Pancreas (tissue), 10 donors: ENCODE measurements around the gene CSE1L. TPM values are rescaled to one million over a fixed set of nuclear protein-coding genes. Genes with fewer than 3 reads are reported as not detected.
"Not testable (repeated sequence)": the region's sequence is repeated elsewhere in the genome, so short reads cannot be mapped to it uniquely, and the experiment has no call there.

Experiments
- ATAC-seq, 4 donors: fragments of 200-7000 bp; cut with Tn5 transposase; one replicate each; pipeline versions ENCODE4 v1.8.0 to v1.9.1; 2020; ENCODE audit warnings: mild to moderate bottlenecking in 4 of 4, moderate library complexity in 4 of 4
- DNase-seq, 6 donors: peaks; one replicate each; pipeline ENCODE4 v3.0.0-alpha.2; 2020
- FAIRE-seq: peaks from 2 replicates; lab custom pipeline; 2012; peaks lifted over from hg19 to GRCh38; lab: Jason Lieb, UNC
- H3K27ac ChIP-seq, 4 donors: fragments of 200-600 bp; sonication (generic); 1 replicate in 3 of 4; 2 replicates in 1 of 4; pipeline versions ENCODE4 v1.5.0 to v1.8.0; 2020
- H3K27me3 ChIP-seq, 4 donors: fragments of 200-600 bp; one replicate each; pipeline ENCODE4 v1.8.0; 2021
- H3K36me3 ChIP-seq, 3 donors: fragments of 200-600 bp; sonication (generic) in 1 of 3; one replicate each; pipeline versions ENCODE4 v1.5.0 to v1.8.0; 2020 to 2021
- H3K4me1 ChIP-seq, 3 donors: fragments of 200-600 bp; one replicate each; pipeline ENCODE4 v1.8.0; 2021
- H3K4me3 ChIP-seq, 4 donors: fragments of 200-600 bp; sonication (generic) in 2 of 4; one replicate each; pipeline versions ENCODE4 v1.5.0 to v1.8.0; 2020 to 2021
- H3K9me3 ChIP-seq, 4 donors: fragments of 200-600 bp; one replicate each; pipeline ENCODE4 v1.8.0; 2021
- WGBS, 2 donors: extraction: QIAGEN DNeasy Blood & Tissue Kit; methylation state at CpG; one replicate each; pipeline ENCODE4 v1.1.7; 2013; 5-methylcytosine and 5-hydroxymethylcytosine counted together
- intact Hi-C, 3 donors: fragments of 100-400 bp; cut with DNase I; formaldehyde crosslinking; loops; one replicate each; pipeline versions ENCODE4 v1.11.1 to v1.14.2; 2022
- polyA plus RNA-seq, 2 donors: library from polyadenylated mRNA; stranded (reverse); fragments of 200-250 nt; gene quantifications; one replicate each; pipeline ENCODE4 v1.2.3, GENCODE V29; 2013
- total RNA-seq, 6 donors: library from RNA; stranded (reverse); fragmentation: NEBNext Ultra II Directional in 4 of 6; extraction: Animal tissue kit (Norgen Biotek cat#: 25700) in 4 of 6; gene quantifications; one replicate each; pipeline versions ENCODE4 v1.2.1 to v1.2.4, GENCODE V29; 2021 to 2023
- TF ChIP-seq, protein P1 (sequence below), 4 donors: fragments of 200-600 bp; sonication (generic) in 3 of 4; IDR thresholded peaks; one replicate each; pipeline versions ENCODE4 v1.5.0 to v1.8.0; 2021; ENCODE audit warnings: antibody characterized with exemption in 4 of 4
- donor health status: healthy with polysubstance abuse.
- donor health status: DM: no; HTN: no; CAD: no; lungs with moderate emphysema.
- donor health status: DM: no; HTN: no; CAD: no.
- donor health status: control.
- donor health status: control.
- donor health status: Bipolar disorder and iron deficiency.
- donor health status: DM: yes; HTN: yes; CAD: no.
- donor health status: DM: no; HTN: no; CAD: no.
- donor health status: DM: no; HTN: no; CAD: no.
- donor health status: DM: yes; HTN: yes; CAD: no.

CSE1L gene
- total and polyA plus RNA-seq, 8 donors: 10.4 to 23.6 (median 17.7) TPM

- ATAC-seq (peak in 1 of 4 donors; percentile 5), DNase-seq (no peak), FAIRE-seq (no peak)
- Histone ChIP-seq H3K27me3 (no peaks in the 10 kb centered on the region), H3K4me3 (no peak overlapping the region), H3K36me3 (peaks cover 0 to 4% (median 0%) of the 10 kb centered on the region in 3 donors), H3K9me3 (no peaks in the 10 kb centered on the region), H3K4me1 (peaks cover 23 to 30% (median 29%) of the 10 kb centered on the region in 3 donors), H3K27ac (peak overlapping the region in 2 of 4 donors; percentile 11 to 17)
- intact Hi-C loops: no loop called here
- 80 to 82% methylated on average over 8 of the region's 8 CpGs for WGBS, 2 donors
- TF ChIP-seq, protein P1, sequence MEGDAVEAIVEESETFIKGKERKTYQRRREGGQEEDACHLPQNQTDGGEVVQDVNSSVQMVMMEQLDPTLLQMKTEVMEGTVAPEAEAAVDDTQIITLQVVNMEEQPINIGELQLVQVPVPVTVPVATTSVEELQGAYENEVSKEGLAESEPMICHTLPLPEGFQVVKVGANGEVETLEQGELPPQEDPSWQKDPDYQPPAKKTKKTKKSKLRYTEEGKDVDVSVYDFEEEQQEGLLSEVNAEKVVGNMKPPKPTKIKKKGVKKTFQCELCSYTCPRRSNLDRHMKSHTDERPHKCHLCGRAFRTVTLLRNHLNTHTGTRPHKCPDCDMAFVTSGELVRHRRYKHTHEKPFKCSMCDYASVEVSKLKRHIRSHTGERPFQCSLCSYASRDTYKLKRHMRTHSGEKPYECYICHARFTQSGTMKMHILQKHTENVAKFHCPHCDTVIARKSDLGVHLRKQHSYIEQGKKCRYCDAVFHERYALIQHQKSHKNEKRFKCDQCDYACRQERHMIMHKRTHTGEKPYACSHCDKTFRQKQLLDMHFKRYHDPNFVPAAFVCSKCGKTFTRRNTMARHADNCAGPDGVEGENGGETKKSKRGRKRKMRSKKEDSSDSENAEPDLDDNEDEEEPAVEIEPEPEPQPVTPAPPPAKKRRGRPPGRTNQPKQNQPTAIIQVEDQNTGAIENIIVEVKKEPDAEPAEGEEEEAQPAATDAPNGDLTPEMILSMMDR (IDR thresholded peaks at IDR 0.05): no peak
These were observed 39.6 kb upstream of the CSE1L start for GRCh38 chr20:49006446-49006980.

GRCh38 chr20:49009899-49010631 is 36.0 kb upstream of the CSE1L start:
- peak overlapping the region; percentile 23 to 76 (median 32) for H3K27ac ChIP-seq
- no peaks in the 10 kb centered on the region for H3K27me3 ChIP-seq
- peaks cover 23 to 30% (median 29%) of the 10 kb centered on the region in 3 donors for H3K4me1 ChIP-seq
- no peak overlapping the region for H3K4me3 ChIP-seq
- H3K9me3 ChIP-seq: no peaks in the 10 kb centered on the region
- no peak for ATAC-seq
- H3K36me3 ChIP-seq: peaks cover 0 to 17% (median 11%) of the 10 kb centered on the region in 3 donors
- 82 to 86% methylated on average over 12 of the region's 12 CpGs for WGBS, 2 donors
- intact Hi-C loops: no loop called here
- no peak for DNase-seq
- FAIRE-seq: no peak
- TF ChIP-seq, protein P1 (IDR thresholded peaks at IDR 0.05): no peak

GRCh38 chr20:49024220-49024619 is 21.9 kb upstream of the CSE1L start:
- no peak for ATAC-seq
- TF ChIP-seq, protein P1 (IDR thresholded peaks at IDR 0.05): no peak
- no peak for FAIRE-seq
- 95 to 97% methylated on average over 5 of the region's 5 CpGs for WGBS, 2 donors
- peaks cover 0 to 51% (median 22%) of the 10 kb centered on the region in 3 donors for H3K36me3 ChIP-seq
- no peaks in the 10 kb centered on the region for H3K9me3 ChIP-seq
- intact Hi-C loops: no loop called here
- no peaks in the 10 kb centered on the region for H3K4me1 ChIP-seq
- no peak for DNase-seq
- no peak overlapping the region for H3K4me3 ChIP-seq
- no peak overlapping the region for H3K27ac ChIP-seq
- H3K27me3 ChIP-seq: no peaks in the 10 kb centered on the region

DNA sequence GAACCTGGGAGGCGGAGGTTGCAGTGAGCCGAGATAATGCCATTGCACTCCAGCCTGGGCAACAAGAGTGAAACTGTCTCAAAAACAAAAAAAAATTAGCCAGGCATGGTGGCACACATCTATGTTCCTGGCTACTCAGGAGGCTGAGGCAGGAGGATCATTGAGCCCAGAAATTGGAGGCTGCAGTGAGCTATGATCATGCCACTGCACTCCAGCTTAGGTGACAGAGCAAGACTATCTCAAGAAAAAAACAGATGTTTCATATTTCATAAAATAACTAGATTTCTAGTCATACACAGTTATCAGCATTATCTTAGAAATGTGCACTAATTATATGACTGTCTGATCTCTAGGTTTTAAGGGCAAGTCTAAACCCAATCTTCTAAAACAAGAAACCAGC is 17.9 kb upstream of the CSE1L start:
- WGBS, 2 donors: 97 to 98% methylated on average over 2 of the region's 2 CpGs
- H3K4me1 ChIP-seq, FAIRE-seq, intact Hi-C loops, ATAC-seq, DNase-seq, H3K4me3 ChIP-seq, H3K9me3 ChIP-seq, H3K27me3 ChIP-seq, H3K27ac ChIP-seq: not testable (repeated sequence)
- H3K36me3 ChIP-seq: peaks cover 0 to 62% (median 27%) of the 10 kb centered on the region in 3 donors

- Histone ChIP-seq H3K9me3 (no peaks in the 10 kb centered on the region), H3K27ac (no peak overlapping the region), H3K4me1 (no peaks in the 10 kb centered on the region), H3K36me3 (peaks cover 0 to 63% (median 27%) of the 10 kb centered on the region in 3 donors), H3K4me3 (no peak overlapping the region), H3K27me3 (no peaks in the 10 kb centered on the region)
- intact Hi-C loops: no loop called here
- FAIRE-seq: no peak
- TF ChIP-seq, protein P1 (IDR thresholded peaks at IDR 0.05): no peak
- WGBS, 2 donors: 78 to 81% methylated on average over 2 of the region's 2 CpGs
- ATAC-seq: peak in 2 of 4 donors; percentile 20 to 45
- DNase-seq: no peak
These were observed 17.4 kb upstream of the CSE1L start for GRCh38 chr20:49028684-49029083.
